GM18520 (cell line): Measurements from ENCODE around the gene FLII.
A peak's percentile ranks its signal among the peaks of the same experiment; 100 is the strongest.

Source experiments
- ATAC-seq: cut with Tn5 transposase; IDR thresholded peaks from one replicate; pipeline ENCODE4 v1.9.1; 2021; ENCODE audit not compliant: unreplicated experiment

FLII gene

DNA sequence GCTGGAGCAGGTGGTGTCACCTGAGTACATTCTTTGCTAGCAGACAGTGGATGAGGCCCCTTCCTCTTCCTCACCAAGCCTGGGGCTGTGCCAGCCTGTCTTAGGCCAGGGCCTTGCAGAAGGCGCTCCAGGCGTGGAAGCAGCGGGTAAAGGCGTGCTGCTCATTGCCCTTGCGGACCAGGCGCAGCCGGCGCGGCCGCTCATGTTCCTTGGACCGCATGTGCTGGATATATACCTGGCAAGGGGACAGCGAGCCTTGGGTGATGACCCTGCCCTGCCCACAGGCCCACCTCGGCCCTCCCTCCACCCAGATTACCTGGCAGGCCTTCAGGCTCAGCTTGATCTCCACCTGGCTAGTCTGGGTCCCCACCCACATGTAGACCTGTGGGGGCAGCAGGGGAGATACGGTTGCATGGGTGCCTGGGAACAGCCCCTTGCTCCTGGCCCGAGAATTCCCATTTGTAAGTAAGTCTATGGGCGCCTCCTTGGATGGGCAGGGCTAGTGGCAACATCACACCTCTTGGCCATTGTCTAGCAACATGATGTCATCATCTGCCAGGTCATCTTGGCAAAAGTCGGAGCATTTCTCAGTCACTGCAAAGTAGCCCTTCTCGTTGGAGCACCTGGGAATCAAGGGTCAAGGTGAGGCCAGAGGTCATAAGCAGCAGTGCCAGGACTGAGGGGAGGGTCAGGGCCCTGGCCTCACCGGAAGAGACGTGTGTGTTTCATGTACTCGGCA lies 13.3 kb downstream of the FLII start:
- ATAC-seq = no peak

DNA sequence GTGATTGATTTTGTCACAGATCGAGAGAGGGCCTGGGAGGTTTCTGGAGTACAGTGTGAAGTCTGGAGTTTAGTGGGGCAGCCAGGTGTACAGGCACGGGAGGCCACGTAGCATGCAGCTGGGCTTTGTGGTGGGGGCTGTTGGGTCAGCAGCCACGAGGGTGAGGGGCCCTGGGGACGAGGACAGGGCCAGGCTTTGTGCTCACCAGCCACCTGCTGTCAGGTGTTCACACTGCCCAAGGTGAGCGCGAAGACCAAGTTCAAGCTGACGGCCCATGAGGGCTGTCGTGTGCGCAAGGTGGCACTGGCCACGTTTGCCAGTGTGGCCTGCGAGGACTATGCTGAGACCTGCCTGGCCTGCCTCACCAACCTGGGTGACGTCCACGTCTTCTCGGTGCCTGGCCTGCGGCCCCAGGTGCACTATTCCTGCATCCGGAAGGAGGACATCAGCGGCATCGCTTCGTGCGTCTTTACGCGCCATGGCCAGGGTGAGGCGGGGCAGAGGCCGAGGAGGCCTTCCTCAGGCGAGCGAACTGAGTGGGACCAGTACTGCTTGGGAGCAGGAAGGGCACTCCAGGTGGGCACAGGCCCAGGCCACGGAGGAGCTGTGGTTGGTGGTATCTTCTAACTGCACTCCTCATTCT lies 17.2 kb downstream of the FLII start:
- no peak for ATAC-seq

DNA sequence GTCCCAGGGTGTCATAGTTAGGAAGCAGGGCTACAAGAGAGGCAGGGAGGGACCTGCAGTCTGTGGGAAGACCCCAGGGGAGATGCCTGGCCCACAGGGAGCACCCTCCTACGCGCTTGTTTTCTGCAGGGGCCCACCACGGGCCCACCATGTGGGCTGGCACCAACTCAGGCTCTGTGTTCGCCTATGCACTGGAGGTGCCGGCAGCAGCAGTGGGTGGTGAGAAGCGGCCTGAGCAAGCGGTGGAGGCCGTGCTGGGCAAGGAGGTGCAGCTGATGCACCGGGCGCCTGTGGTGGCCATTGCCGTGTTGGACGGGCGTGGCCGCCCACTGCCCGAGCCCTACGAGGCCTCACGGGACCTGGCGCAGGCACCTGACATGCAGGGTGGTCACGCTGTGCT lies 18.1 kb downstream of the FLII start:
- ATAC-seq = no peak

DNA sequence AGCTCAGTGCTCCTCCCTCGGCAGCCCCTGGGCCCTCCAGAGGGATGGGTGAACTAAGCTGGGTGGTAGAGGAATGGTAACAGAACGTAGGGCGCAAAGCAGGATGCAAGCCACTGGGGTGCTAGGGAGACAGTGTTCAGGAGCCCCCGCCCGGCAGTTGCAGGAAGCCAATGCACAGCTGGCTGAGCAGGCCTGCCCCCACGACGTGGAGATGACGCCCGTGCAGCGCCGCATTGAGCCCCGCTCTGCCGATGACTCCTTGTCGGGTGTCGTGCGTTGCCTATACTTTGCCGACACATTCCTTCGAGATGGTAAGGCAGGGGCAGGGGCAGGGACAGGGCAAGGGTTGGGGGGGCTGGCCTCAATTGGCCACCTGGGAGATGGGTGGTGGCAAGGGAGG lies 20.2 kb downstream of the FLII start:
- ATAC-seq = no peak

DNA sequence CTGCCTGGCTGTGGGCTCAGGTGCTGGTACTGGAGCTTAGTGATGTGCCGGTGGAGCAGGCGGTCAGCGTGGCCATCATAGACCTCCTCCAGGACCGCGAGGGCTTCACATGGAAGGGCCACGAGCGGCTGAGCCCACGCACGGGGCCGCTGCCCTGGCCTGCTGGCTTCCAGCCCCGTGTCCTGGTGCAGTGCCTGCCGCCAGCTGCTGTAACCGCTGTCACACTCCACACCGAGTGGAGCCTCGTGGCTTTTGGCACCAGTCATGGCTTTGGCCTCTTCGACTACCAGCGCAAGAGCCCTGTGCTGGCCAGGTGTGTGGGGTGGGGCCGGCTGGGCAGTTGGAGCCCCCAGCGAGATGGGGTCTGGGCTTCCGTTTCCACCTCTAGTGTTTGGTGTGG lies 21.1 kb downstream of the FLII start:
- no peak for ATAC-seq

DNA sequence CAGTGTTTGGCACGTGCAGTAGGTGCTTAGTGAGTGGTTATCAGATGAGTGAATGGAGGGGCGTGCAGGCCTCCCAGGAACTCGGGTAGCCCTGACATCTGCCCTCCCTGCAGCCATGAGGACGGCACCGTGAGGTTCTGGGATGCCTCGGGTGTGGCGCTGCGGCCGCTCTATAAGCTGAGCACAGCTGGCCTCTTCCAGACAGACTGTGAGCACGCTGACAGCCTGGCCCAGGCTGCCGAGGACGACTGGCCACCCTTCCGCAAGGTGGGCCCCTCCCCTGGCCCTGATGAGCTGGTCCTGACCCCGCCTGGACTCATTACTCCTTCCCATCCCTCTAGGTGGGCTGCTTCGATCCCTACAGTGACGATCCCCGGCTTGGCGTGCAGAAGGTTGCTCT lies 22.0 kb downstream of the FLII start:
- no peak for ATAC-seq

DNA sequence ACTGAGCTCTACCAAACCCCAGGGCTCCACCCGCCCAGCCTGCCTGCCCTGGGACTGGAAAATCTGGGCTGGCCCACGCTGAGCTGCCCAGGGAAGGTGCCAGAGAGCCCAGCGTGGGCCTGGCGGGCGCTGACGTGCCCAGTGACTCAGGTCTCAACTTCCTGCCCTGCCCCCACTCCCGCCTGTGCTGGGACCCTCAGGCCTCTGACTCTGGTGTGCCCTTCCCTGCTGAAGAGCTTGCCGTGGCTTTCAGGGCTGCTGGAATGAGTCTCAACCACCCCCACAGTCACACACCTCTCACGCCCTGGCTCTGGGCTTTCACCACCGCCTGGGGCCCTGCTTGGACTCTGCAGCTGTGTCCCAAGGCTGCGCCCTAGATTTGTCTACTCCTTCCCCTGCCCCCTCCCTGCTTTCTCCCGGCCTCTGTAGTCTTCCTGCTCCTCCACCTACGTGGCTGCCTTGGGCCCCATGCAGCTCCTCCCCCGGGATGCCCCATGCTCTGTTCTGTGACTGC lies 22.7 kb downstream of the FLII start:
- ATAC-seq = no peak

DNA sequence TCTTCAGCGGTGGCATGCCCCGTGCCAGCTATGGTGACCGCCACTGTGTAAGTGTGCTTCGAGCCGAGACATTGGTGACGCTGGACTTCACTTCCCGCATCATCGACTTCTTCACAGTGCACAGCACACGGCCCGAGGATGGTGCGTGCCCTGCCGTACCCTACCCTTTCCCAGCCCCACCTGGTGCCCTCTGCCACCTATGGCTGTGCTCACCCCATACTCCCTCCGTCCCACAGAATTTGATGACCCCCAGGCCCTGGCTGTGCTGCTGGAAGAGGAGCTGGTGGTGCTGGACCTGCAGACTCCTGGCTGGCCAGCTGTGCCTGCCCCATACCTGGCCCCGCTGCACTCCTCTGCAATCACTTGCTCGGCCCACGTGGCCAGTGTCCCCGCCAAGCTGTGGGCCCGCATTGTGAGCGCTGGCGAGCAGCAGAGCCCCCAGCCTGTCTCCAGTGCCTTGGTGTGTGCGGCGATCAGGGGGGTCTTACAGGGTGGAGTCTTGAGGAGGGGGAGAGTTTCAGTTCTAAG lies 23.6 kb downstream of the FLII start:
- no peak for ATAC-seq

DNA sequence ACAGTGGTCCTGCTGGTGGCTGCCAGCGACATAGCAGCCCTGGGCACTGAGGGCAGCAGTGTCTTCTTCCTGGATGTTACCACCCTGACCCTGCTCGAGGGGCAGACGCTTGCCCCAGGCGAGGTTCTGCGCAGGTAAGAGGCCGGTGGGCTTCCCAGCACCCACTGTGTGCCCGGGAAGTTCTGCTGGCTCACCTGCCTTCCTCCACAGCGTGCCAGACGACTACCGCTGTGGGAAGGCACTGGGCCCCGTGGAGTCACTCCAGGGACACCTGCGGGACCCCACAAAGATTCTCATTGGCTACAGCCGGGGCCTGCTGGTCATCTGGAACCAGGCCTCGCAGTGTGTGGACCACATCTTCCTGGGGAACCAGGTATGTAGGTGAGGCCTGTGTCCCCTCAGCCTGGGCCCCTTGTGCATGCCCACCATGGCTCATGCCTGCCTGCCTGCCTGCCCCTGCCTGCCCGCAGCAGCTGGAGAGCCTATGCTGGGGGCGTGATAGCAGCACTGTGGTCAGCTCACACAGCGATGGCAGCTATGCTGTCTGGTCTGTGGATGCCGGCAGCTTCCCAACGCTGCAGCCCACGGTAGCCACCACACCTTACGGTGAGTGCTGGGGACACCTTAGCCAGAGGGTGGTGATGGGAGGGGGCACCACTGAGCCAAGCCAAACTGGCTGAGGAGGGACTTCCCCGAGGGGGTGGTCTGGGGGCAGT lies 24.6 kb downstream of the FLII start:
- no peak for ATAC-seq

DNA sequence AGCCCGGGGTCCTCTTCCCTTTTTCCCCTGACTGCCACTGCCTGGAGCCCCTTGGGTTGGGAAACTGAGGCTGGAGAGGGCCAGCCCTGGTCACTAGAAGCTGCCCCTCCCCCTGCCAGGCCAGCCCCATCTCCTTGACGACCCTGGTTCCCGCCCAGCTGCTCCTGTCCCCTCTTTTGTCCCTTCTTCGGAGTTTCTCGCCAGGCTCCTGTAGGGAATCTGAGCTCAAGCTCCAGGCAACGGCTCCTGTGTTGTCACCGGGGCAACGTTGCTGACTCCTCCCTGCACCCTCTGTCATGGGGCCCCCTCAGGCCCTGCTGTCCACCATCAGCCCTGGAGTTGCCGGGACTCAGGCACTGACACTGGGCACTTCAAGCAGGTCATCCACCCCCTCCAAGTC lies 27.4 kb downstream of the FLII start:
- no peak for ATAC-seq

DNA sequence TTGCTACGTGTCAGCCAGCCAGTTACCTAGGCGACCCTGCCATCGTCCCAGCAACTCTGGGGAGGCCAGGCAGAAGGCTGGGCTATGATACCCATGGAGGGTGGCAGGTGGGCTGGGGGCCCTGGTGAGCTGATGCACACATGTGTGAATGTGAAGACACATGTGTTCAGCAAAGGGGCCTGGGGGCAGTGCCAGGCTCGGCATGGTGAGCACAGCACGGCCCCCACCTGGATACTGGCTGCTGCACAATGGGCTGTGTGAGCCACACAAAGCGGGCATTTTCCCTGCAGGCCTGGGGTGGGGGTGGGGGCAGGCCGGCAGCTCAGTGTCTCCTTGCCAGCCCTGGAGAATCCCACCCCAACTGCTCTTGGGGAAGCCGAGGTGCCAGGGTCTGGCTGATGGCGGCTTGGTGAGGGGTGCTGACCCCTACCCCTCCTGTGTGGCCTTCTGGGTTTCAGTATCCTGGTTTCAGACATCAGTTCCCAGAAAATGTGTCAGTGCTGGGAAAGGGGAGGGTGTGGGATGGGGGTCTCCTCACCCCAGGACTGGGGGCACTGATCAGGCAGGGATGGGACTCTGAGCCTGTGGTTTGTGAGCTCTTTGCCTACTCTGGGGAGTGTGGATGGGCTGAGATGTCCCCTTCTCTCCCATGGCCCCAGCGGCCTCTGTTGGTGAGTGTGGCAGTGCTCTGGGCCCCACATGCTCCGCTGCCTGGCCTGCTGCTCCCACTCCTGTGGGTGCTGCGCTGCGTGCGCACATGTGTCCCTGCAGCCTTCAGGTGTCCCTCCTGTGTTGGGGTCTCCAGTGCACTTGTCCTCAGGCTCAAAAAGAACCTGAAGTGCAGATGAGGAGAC lies 28.0 kb downstream of the FLII start:
- no peak for ATAC-seq

DNA sequence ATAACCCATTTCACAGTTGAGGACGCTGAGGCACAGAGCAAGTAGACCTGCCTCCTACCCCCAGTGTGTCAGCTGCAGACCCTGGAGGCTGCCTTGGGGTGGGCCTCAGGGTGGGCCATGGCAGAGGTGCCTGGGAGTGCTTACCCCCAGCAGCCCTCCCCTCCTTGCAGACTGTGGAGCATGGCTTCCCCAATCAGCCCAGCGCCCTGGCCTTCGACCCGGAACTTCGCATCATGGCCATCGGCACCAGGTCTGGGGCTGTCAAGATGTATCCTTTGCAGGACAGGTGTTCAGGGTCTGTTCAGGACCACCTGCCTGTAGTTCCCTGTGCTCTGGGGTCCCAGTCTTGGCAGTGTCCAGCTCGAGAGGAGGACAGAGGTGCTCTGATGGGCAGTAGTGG lies 28.8 kb downstream of the FLII start:
- no peak for ATAC-seq

DNA sequence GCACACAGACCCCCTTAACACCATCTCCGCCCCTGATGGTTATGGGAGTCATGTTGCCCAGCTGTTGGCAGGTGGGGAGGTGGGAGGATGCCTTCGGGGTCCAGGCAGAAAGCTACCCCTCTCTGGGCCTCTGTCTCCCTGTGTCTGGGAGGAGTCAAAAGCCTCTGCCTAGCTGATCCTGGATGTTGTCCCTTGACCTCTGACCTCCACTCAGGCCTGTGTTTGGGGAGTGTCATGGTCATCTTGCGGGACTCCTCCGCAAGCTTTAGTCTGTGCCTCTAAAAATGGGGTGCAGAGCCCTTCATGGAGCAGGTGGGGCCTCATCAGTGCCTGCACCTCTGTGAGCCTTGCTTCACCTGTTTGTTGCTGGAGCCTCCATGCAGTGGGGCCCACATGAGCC lies 29.3 kb downstream of the FLII start:
- ATAC-seq = no peak

DNA sequence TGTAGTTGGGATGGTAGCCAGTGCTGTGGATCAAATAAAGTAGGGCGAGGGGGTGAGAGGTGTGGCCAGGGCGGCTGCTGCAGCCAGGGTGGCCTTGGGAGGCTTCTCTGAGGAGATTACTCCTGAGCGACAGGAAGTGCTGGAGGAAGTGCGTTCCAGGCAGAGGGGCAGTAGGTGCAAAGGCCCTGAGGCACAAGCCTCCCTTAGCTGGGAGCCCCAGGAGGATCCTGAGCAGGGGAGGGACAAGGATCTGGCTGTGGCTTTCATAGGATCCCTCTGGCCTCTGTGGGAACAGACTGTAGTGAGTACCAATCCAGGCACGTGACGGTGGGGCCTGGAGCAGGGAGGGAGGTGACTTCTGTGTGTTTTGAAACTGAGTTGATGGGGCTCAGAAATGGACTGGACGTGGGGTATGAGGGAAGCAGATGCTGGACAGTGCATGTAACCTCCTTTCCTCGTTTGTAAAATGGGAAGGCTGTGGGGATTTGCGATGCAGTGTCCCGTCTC lies 30.3 kb downstream of the FLII start:
- no peak for ATAC-seq

DNA sequence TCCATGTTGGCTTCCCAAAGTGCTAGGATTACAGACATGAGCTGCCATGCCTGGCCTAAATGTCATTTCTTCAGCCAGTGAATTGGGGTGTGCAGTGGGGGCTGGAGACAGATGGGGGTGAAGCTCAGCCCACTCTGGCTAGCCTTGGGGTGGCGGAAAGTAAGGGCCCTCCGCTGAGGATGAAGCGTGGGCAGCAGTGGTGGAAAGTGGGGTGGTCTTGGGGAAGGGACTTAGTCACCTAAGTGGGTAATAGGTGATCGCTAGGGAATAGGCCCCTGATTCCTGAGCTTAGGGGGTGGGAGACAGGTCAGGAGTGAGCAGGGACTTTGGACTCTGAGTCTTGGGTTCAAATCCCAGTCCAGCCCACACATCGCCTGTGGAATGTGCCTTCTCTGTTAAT lies 30.9 kb downstream of the FLII start:
- no peak for ATAC-seq

DNA sequence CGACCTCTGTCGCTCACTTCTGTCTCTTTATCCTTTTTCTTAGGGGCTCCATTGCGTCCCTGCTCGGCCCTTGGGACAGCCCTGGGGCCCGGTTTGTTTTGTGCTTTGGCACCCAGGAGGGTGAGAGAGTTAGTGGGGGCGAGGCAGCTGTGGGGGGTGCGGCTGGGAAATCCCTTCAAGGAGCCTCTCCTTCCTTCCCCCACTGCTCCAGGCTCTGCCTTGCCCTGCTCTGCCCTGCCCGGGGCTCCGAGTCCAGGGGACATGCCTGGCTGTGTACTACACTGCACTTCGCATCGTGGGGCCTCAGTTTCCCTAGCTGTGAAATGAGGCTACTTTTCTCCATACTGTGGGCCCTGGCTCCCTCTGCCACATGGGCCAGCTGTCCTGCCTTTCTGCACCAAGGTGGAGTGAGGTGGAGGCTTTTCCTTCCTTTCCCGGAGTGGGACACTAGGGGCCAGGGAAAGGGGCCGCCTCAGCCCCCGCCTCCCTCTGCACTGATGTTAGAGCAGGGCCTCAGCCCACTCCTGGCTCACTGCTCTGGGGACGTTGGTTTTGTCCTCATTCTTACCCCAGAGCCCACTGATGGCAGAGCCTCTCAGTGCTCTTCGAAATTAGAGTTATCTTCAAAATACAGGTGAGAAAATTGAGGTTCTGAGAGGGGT lies 32.1 kb downstream of the FLII start:
- no peak for ATAC-seq

DNA sequence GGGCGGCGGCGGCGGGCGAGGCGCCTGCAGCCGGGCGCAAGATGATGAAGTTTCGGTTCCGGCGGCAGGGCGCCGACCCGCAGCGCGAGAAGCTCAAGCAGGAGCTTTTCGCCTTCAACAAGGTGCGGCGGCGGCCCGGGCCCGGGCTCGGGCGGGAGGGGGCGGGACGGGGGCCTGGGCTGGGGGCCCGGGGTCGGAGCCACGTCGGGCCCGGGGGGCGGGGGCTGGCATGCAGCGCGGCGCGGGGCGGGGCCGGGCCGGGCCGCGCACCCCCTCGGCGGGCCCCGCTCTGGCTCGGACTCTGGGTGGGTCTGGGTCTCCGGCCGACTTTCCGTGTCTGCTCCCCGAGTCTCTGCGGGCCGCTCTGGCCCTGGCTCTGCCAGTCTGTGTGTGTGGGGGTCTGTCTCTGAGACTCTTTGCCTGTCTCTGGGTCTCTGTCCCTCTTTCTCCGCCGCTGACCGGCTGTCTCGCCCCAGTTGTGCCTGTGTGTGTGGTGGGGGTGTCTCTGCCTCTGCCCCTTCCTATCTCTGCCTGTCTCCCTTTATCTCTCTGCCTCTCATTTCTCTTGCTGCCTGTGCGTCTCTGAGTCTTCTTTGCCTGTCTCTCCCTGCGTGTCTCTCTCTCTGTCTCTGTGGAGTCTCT lies 32.8 kb downstream of the FLII start:
- ATAC-seq = no peak

DNA sequence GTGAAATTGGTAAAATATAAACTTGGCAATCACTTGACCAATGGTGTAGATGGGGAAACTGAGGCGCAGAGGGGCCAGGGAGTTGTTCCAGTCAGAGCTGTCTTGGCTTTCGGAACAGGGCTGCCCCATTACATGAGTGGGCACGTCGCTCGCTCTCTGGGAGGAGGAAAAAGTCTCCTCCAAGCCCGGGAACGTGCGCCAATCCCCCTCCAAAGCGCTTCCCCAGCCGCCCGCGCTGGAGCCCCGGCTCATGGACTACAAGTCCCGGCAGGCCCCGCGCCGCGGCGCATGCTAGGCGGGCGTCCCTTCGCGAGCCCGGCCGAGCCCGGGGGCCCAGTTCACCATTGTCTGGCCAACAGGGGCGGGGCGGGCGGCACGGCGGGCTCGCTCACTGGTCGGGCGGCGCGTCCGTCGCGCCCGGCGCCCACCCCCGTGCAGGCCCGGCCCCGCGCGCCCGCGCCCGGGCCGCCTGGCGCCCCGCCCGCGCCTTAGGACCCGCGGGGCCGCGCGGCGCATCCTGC lies 33.4 kb downstream of the FLII start, which contains the start of gene LLGL1:
Gene LLGL1, plus strand, starts transcription at position 515 of the 521 bp plus-strand sequence. CDS start 48 bp downstream, outside the sequence.
- ATAC-seq = peak; percentile 84

DNA sequence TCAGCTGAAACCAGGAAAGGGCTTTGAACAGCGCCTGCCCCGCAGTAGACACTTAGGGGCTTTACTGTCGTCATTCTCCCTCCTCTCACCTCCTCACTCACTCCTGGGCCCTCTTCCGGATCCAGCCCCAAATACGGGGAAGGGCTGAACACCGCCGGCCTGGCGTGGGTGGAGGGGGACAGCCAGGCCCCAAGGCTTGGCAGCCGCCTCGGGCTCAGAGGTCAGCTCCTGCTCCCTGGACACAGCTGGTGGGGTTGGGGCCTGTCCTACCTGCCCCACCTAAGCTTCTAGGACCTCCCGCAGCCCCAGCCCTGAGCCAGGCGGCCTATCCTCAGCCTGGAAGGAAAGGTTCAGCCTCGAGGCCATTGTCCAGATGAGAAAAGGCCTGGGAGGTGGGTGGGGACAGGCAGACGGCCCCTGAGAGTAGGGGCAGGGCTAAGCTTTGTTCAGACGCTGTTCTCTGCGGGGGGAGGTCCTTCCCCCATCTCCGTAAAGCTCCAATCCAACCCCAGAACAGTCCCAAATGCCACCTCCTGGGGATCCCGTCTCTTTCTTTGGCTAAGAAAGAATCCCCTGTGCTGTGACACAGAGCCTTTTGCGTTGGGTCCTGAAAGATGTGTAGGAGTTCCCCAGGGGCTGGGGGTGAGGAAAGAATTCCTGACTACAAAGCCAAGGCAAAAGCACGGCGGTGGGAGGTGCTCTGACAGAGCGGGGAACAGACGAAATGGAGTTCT lies 34.0 kb downstream of the FLII start:
- no peak for ATAC-seq
